Stimulated activated CD4-positive, alpha-beta T cell treated with anti-CD3 and anti-CD28 coated beads, Interleukin-12 subunit alpha, Interleukin-12 subunit beta, amount 100 ng/mL, for 4 hours (primary cell): ENCODE results near the gene OR52E6.

Experiments
- DNase-seq: peaks from one replicate; pipeline ENCODE4 v3.0.0-alpha.2; 2020

OR52E6 gene

DNA sequence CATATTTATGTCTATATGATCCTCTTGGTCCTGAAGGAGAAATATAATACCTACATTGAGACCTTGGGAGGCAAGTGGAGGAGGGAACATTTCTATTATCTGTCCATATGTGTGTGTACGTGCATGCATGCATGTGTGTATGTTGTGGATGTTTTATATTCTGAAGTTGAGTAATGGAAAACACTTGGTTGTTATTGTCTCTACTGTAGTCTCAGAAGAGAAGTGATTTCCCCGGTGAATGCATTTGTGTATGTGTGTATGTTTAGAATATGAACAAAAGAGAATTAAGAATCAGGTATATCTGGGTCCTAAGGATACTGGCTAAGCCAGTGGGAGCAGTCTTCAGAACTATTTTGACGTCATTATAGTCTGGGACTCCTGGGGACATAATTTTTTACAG is 50.5 kb downstream of the OR52E6 start, which contains the start of gene OR52N1:
Gene OR52N1, minus strand, starts transcription at position 101 of the 400 bp plus-strand sequence. CDS start 2,449 bp downstream, outside the sequence.
- no peak for DNase-seq
